MM.1S (cell line): ENCODE measurements around the gene MAGI2.
A peak's percentile ranks its signal among the peaks of the same experiment; 100 is the strongest.

Experiments
- DNase-seq: peaks from one replicate; pipeline ENCODE4 v3.0.0-alpha.2; 2015
- H2AFZ ChIP-seq: fragments of 300-600 bp; sonication (generic); 2 replicates; pipeline ENCODE4 v1.6.0; 2016; ENCODE audit warnings: antibody characterized with exemption, low read length
- H3F3A ChIP-seq: fragments of 300-600 bp; sonication (generic); 2 replicates; pipeline ENCODE4 v1.6.1; 2016; ENCODE audit warnings: mild to moderate bottlenecking, antibody characterized with exemption, low read length, moderate library complexity, mixed read lengths; ENCODE audit not compliant: insufficient read depth
- H3K27ac ChIP-seq: fragments of 300-600 bp; sonication (generic); 2 replicates; pipeline ENCODE4 v1.5.1; 2016; ENCODE audit warnings: mild to moderate bottlenecking, low read length
- H3K27me3 ChIP-seq: fragments of 300-600 bp; sonication (generic); replicated peaks from 2 replicates; pipeline ENCODE4 v1.6.0; 2016; ENCODE audit warnings: low read length; ENCODE audit not compliant: insufficient read depth
- H3K36me3 ChIP-seq: fragments of 300-600 bp; sonication (generic); replicated peaks from 2 replicates; pipeline ENCODE4 v1.6.1; 2016; ENCODE audit warnings: mild to moderate bottlenecking, low read length, mixed read lengths; ENCODE audit not compliant: insufficient read depth
- H3K4me1 ChIP-seq: fragments of 300-600 bp; sonication (generic); 2 replicates; pipeline ENCODE4 v1.6.1; 2016; ENCODE audit warnings: low read length, mixed read lengths
- H3K4me2 ChIP-seq: fragments of 300-600 bp; sonication (generic); 2 replicates; pipeline ENCODE4 v1.6.0; 2016; ENCODE audit warnings: low read depth, low read length
- H3K4me3 ChIP-seq: fragments of 300-600 bp; sonication (generic); 2 replicates; pipeline ENCODE4 v1.5.1; 2016; ENCODE audit warnings: low read length, mixed read lengths
- H3K79me2 ChIP-seq: fragments of 300-600 bp; sonication (generic); 2 replicates; pipeline ENCODE4 v1.6.1; 2016; ENCODE audit warnings: mixed run types, low read length, mixed read lengths
- H3K9ac ChIP-seq: fragments of 300-600 bp; sonication (generic); 2 replicates; pipeline ENCODE4 v1.6.1; 2016; ENCODE audit warnings: low read length, mixed read lengths
- H3K9me2 ChIP-seq: fragments of 300-600 bp; sonication (generic); replicated peaks from 2 replicates; pipeline ENCODE4 v1.6.1; 2016; ENCODE audit warnings: mild to moderate bottlenecking, low read length, mixed read lengths; ENCODE audit not compliant: insufficient read depth
- H3K9me3 ChIP-seq: fragments of 300-600 bp; sonication (generic); replicated peaks from 2 replicates; pipeline ENCODE4 v1.6.1; 2016; ENCODE audit warnings: mild to moderate bottlenecking, low read length, mixed read lengths; ENCODE audit not compliant: insufficient read depth
- H4K20me1 ChIP-seq: fragments of 300-600 bp; sonication (generic); 2 replicates; pipeline ENCODE4 v1.6.1; 2016; ENCODE audit warnings: mild to moderate bottlenecking, low read length, moderate library complexity, mixed read lengths; ENCODE audit not compliant: insufficient read depth
- EZH2 ChIP-seq: fragments of 300-600 bp; sonication (generic); optimal IDR thresholded peaks from 2 replicates; pipeline ENCODE3; 2017; ENCODE audit warnings: low read depth, mild to moderate bottlenecking, antibody characterized with exemption, low read length, mixed read lengths
- EZH2phosphoT487 ChIP-seq: fragments of 300-600 bp; sonication (generic); IDR thresholded peaks from 2 replicates; pipeline ENCODE4 v1.6.1; 2018; ENCODE audit warnings: antibody characterized with exemption, low read length
- TF ChIP-seq, protein P1 (sequence below): fragments of 300-600 bp; sonication (generic); IDR thresholded peaks from 2 replicates; pipeline ENCODE4 v1.5.1; 2016; ENCODE audit warnings: antibody characterized with exemption, low read length, mixed read lengths

Gene MAGI2

GRCh38 chr7:78139335-78139734 is 1314.1 kb downstream of the MAGI2 start:
- Histone ChIP-seq H3K4me2 (no peak overlapping the region), H3K27ac (no peak overlapping the region), H2AFZ (no peak overlapping the region), H3K9me2 (no peaks in the 10 kb centered on the region), H3K27me3 (no peaks in the 10 kb centered on the region), H3K9ac (no peak overlapping the region), H3F3A (no peaks in the 10 kb centered on the region), H4K20me1 (no peaks in the 10 kb centered on the region), H3K79me2 (no peaks in the 10 kb centered on the region), H3K4me3 (no peak overlapping the region), H3K9me3 (no peaks in the 10 kb centered on the region), H3K4me1 (no peaks in the 10 kb centered on the region), H3K36me3 (no peaks in the 10 kb centered on the region)
- no peak for DNase-seq
- TF ChIP-seq EZH2 (no peak), EZH2phosphoT487 (no peak)
- TF ChIP-seq, protein P1, sequence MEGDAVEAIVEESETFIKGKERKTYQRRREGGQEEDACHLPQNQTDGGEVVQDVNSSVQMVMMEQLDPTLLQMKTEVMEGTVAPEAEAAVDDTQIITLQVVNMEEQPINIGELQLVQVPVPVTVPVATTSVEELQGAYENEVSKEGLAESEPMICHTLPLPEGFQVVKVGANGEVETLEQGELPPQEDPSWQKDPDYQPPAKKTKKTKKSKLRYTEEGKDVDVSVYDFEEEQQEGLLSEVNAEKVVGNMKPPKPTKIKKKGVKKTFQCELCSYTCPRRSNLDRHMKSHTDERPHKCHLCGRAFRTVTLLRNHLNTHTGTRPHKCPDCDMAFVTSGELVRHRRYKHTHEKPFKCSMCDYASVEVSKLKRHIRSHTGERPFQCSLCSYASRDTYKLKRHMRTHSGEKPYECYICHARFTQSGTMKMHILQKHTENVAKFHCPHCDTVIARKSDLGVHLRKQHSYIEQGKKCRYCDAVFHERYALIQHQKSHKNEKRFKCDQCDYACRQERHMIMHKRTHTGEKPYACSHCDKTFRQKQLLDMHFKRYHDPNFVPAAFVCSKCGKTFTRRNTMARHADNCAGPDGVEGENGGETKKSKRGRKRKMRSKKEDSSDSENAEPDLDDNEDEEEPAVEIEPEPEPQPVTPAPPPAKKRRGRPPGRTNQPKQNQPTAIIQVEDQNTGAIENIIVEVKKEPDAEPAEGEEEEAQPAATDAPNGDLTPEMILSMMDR: no peak

- no peak overlapping the region for H3K4me2 ChIP-seq
- no peaks in the 10 kb centered on the region for H3K4me1 ChIP-seq
- TF ChIP-seq EZH2phosphoT487 (no peak), EZH2 (no peak)
- TF ChIP-seq, protein P1: no peak
- H3K27ac ChIP-seq: no peak overlapping the region
- H4K20me1 ChIP-seq: no peaks in the 10 kb centered on the region
- H3K36me3 ChIP-seq: no peaks in the 10 kb centered on the region
- H3F3A ChIP-seq: no peaks in the 10 kb centered on the region; the same call in 1 of the 2 replicates
- no peak overlapping the region for H2AFZ ChIP-seq
- no peak for DNase-seq
- H3K4me3 ChIP-seq: no peak overlapping the region
- no peaks in the 10 kb centered on the region for H3K9me3 ChIP-seq
- H3K79me2 ChIP-seq: no peaks in the 10 kb centered on the region
- no peak overlapping the region for H3K9ac ChIP-seq
- no peaks in the 10 kb centered on the region for H3K27me3 ChIP-seq
- H3K9me2 ChIP-seq: no peaks in the 10 kb centered on the region
These were observed 1318.7 kb downstream of the MAGI2 start for GRCh38 chr7:78134774-78135173.

- Histone ChIP-seq H4K20me1 (no peaks in the 10 kb centered on the region), H3K79me2 (no peaks in the 10 kb centered on the region), H2AFZ (no peak overlapping the region), H3F3A (no peaks in the 10 kb centered on the region; the same call in 1 of the 2 replicates), H3K27ac (no peak overlapping the region), H3K4me1 (no peaks in the 10 kb centered on the region), H3K9ac (no peak overlapping the region), H3K4me3 (no peak overlapping the region), H3K27me3 (no peaks in the 10 kb centered on the region), H3K4me2 (no peak overlapping the region), H3K9me2 (no peaks in the 10 kb centered on the region), H3K36me3 (no peaks in the 10 kb centered on the region), H3K9me3 (no peaks in the 10 kb centered on the region)
- DNase-seq: peak; percentile 33
- TF ChIP-seq, protein P1: peak; percentile 48
- TF ChIP-seq EZH2phosphoT487: no peak
These were observed 1319.2 kb downstream of the MAGI2 start for GRCh38 chr7:78134256-78134655.
